NB4 (cell line): ENCODE results near the gene CWC27.

Source experiments
- DNase-seq: peaks from one replicate; pipeline ENCODE4 v3.0.0; 2010; ENCODE audit warnings: low read depth
- H3K4me3 ChIP-seq: one replicate; pipeline ENCODE4 v1.5.1; 2011; ENCODE audit warnings: mild to moderate bottlenecking, low read depth, low read length, moderate library complexity
- MAX ChIP-seq: IDR thresholded peaks from 2 replicates; pipeline ENCODE4 v1.6.1; 2011; ENCODE audit warnings: low read depth, low read length
- MYC ChIP-seq: IDR thresholded peaks from 2 replicates; pipeline ENCODE4 v1.6.1; 2011; ENCODE audit warnings: low read depth, low read length
- POLR2A ChIP-seq: IDR thresholded peaks from 2 replicates; pipeline ENCODE4 v1.6.1; 2011; ENCODE audit warnings: mild to moderate bottlenecking; ENCODE audit not compliant: insufficient read length; ENCODE audit errors: extremely low read depth
- TF ChIP-seq, protein P1 (sequence below): IDR thresholded peaks from one replicate; pipeline ENCODE4 v1.5.1; 2012; ENCODE audit warnings: low read depth, low read length

Gene CWC27

DNA sequence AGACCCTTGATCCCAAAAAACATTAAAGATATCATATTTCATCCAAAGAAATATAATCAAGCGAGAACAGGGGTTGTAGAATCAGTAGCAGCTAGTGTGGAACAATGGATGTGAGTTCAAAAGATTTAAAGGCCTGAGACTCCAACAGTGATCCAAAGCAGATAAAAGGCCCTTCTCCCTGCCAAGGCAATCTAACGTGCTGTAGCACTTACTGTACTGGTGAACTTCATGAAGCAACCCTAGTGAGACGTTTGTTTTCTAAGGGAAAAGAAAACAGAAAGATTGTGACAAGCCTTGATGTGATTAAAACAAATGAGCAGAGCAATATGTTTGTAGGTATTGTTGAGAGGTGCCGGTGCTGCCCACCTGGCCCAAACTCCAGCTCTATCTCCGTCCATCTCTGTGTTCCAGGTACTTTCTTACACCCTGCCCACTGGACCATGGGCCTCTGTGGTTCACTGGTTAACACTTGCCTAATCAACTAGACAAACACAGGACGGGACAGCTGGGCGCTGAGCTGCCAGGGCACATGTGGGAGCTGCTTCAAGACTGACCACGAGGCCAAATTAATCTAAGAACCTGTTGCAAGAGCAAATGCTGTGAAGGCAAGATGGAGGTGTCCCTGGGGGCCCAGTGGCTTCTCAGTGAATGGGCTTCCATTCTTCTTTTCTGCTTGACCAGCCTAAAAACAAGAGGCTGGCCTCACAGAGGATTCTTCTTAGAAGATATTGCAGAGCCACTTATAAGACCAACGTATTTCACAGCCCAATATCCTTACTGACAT, 265.5 kb downstream of the CWC27 start:
- no peak overlapping the region for H3K4me3 ChIP-seq
- peak; percentile 63 for DNase-seq
- TF ChIP-seq MYC (no peak), POLR2A (no peak), MAX (0 out of 2 replicates have a peak, but pooled peaks have one; percentile 50)
- TF ChIP-seq, protein P1, sequence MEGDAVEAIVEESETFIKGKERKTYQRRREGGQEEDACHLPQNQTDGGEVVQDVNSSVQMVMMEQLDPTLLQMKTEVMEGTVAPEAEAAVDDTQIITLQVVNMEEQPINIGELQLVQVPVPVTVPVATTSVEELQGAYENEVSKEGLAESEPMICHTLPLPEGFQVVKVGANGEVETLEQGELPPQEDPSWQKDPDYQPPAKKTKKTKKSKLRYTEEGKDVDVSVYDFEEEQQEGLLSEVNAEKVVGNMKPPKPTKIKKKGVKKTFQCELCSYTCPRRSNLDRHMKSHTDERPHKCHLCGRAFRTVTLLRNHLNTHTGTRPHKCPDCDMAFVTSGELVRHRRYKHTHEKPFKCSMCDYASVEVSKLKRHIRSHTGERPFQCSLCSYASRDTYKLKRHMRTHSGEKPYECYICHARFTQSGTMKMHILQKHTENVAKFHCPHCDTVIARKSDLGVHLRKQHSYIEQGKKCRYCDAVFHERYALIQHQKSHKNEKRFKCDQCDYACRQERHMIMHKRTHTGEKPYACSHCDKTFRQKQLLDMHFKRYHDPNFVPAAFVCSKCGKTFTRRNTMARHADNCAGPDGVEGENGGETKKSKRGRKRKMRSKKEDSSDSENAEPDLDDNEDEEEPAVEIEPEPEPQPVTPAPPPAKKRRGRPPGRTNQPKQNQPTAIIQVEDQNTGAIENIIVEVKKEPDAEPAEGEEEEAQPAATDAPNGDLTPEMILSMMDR: no peak

DNA sequence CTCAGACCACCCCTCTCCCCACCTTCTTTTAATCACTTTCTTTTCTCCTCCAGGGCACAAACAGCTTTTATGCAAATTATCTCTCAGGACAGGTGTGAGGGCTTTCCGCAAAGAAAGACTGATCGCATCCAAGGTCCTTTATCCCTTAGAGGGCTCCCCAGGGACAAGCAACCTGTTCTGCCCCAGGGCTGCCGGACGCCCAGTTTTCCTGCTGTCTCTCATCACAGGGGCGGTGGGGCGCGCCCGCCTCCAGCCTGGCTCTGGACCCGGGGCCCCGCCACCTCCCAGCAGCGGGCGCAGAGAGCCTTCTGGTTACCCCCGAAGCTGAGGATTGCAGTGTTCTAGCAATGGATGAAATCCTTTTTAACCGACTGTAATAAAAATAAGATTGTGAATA, 266.1 kb downstream of the CWC27 start:
- TF ChIP-seq POLR2A (no peak), MAX (no peak), MYC (no peak)
- TF ChIP-seq, protein P1: no peak
- no peak for DNase-seq
- peak overlapping the region; percentile 69 for H3K4me3 ChIP-seq

GRCh38 chr5:65035211-65036206, 266.8 kb downstream of the CWC27 start:
- peak; percentile 89 for DNase-seq
- TF ChIP-seq POLR2A: no peak
- TF ChIP-seq, protein P1: no peak
- TF ChIP-seq MAX: no peak
- TF ChIP-seq MYC: no peak
- peak overlapping the region; percentile 69 for H3K4me3 ChIP-seq

GRCh38 chr5:65037831-65038815, 269.4 kb downstream of the CWC27 start:
- no peak overlapping the region for H3K4me3 ChIP-seq
- peak; percentile 13 for DNase-seq
- TF ChIP-seq, protein P1: peak; percentile 19
- TF ChIP-seq MAX: no peak

DNA sequence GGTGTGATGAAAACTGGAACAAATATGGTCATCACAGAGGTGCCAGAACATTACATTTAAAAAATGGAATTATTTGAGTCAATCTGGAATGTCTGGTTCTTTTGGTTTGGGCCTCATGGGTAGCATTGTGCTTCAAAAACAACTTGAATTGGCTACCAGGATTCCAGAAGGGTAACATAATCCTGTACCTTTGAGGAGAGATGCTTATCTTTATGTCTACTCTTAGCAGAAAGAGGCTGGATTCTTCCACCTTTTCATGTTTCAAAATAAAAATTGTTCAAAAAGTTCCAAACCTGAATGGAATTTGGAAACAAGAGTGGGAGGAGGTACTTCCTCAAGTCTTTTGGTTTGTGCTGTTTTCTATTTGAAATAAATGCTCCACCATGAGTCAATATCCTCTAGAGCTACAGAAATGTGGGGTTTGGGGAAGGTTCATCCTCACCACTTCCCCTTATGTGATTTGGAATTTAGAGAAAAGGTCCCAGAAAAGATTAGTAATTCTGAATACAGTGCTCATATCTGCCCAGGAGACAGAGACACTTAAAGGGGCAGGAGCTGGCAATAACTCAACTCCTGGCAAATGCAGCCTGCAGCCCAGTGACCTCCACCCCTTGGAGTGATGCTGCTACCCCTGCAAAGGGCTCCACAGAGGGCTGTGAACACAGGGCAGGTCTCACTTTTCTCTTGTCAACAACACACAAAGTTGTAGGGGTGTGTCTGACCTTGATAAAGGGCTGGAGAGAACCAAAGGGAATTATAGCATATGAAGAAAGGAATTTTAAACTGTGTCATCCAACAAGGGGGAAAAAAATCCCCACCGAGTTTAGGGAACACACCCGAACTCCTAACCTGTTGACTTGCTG, 272.8 kb downstream of the CWC27 start:
- peak; percentile 55 for DNase-seq
- no peak overlapping the region for H3K4me3 ChIP-seq
- TF ChIP-seq POLR2A (no peak), MYC (no peak), MAX (no peak)
- TF ChIP-seq, protein P1: no peak
